Suprapubic skin (tissue), 4 donors: ENCODE results near the gene RALGPS2. TPM values are rescaled to one million over a fixed set of nuclear protein-coding genes. Genes with fewer than 3 reads are reported as not detected.

Experiments used
- DNase-seq, 2 donors: peaks; one replicate each; pipeline ENCODE4 v3.0.0-alpha.2; 2019; ENCODE audit warnings: low spot score in 2 of 2
- H3K27ac ChIP-seq: fragments of 200-600 bp; sonication (generic); one replicate; pipeline ENCODE4 v1.5.1; 2019
- H3K27me3 ChIP-seq: fragments of 200-600 bp; sonication (generic); one replicate; pipeline ENCODE4 v1.5.1; 2019
- H3K36me3 ChIP-seq: fragments of 200-600 bp; sonication (generic); one replicate; pipeline ENCODE4 v1.5.1; 2019
- H3K4me1 ChIP-seq: fragments of 200-600 bp; sonication (generic); one replicate; pipeline ENCODE4 v1.5.1; 2019
- H3K4me3 ChIP-seq: fragments of 200-600 bp; sonication (generic); one replicate; pipeline ENCODE4 v1.5.1; 2019; ENCODE audit warnings: mild to moderate bottlenecking
- H3K9me3 ChIP-seq: fragments of 200-600 bp; sonication (generic); one replicate; pipeline ENCODE4 v1.5.1; 2019
- EP300 ChIP-seq: sonication (generic); formaldehyde crosslinking; IDR thresholded peaks from one replicate; pipeline ENCODE4 v1.6.1; 2017; ENCODE audit warnings: antibody characterized with exemption
- POLR2A ChIP-seq, 2 donors: fragments of 450-650 bp; IDR thresholded peaks; one replicate each; pipeline ENCODE4 v1.6.1; 2017; ENCODE audit warnings: antibody characterized with exemption in 2 of 2, mild to moderate bottlenecking in 2 of 2, moderate library complexity in 2 of 2
- POLR2AphosphoS5 ChIP-seq, 3 donors: sonication (generic); formaldehyde crosslinking; IDR thresholded peaks; one replicate each; pipeline ENCODE4 v1.6.1; 2017; ENCODE audit warnings: antibody characterized with exemption in 3 of 3
- WGBS: methylation state at CpG from one replicate; pipeline ENCODE4 v1.1.5; 2018; 5-methylcytosine and 5-hydroxymethylcytosine counted together
- total RNA-seq, 4 donors: library from RNA; depleted of rRNA; stranded (reverse); fragments of >200 nt; gene quantifications; one replicate each; pipeline ENCODE4 v1.1.0, GENCODE V29; 2016
- TF ChIP-seq, protein P1 (sequence below), 2 donors: fragments of 200-600 bp in 1 of 2; fragments of 450-650 bp in 1 of 2; sonication (generic) in 1 of 2; IDR thresholded peaks; one replicate each; pipeline ENCODE4 v1.5.1; 2016 to 2019; ENCODE audit warnings: antibody characterized with exemption in 2 of 2, mild to moderate bottlenecking in 1 of 2, moderate library complexity in 1 of 2

Gene RALGPS2
- total RNA-seq, 4 donors from 2014 or later: 16.3 to 47.4 (median 27.8) TPM

DNA sequence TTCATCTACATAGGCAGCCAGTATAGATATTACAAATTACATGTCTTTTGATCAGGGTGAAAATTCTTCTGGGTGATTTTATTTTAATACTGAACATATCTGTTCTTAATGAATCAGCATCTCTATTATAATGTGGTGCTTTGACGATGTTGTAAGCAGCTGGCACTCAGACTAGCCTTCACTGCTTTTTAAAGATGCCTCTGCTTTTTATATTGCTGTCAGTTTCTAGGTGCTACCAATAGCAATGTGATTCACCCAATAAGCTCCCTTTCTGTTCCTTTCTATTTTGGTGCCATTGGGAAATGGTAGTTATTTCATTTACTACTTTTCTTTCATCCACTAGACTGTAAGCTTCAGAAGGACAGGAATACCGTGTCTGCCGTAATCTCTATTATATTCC is 156.9 kb downstream of the RALGPS2 start:
- Histone ChIP-seq H3K36me3 (peaks cover 3% of the 10 kb centered on the region), H3K4me1 (no peaks in the 10 kb centered on the region), H3K27ac (no peak overlapping the region), H3K27me3 (no peaks in the 10 kb centered on the region), H3K9me3 (no peaks in the 10 kb centered on the region), H3K4me3 (no peak overlapping the region)
- 89% methylated on average over 3 of the region's 3 CpGs for WGBS
- TF ChIP-seq, protein P1, sequence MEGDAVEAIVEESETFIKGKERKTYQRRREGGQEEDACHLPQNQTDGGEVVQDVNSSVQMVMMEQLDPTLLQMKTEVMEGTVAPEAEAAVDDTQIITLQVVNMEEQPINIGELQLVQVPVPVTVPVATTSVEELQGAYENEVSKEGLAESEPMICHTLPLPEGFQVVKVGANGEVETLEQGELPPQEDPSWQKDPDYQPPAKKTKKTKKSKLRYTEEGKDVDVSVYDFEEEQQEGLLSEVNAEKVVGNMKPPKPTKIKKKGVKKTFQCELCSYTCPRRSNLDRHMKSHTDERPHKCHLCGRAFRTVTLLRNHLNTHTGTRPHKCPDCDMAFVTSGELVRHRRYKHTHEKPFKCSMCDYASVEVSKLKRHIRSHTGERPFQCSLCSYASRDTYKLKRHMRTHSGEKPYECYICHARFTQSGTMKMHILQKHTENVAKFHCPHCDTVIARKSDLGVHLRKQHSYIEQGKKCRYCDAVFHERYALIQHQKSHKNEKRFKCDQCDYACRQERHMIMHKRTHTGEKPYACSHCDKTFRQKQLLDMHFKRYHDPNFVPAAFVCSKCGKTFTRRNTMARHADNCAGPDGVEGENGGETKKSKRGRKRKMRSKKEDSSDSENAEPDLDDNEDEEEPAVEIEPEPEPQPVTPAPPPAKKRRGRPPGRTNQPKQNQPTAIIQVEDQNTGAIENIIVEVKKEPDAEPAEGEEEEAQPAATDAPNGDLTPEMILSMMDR (IDR thresholded peaks at IDR 0.05): no peak
- TF ChIP-seq POLR2AphosphoS5 (IDR thresholded peaks at IDR 0.05): no peak
- TF ChIP-seq EP300: no peak
- TF ChIP-seq POLR2A (IDR thresholded peaks at IDR 0.05): no peak
- no peak for DNase-seq

DNA sequence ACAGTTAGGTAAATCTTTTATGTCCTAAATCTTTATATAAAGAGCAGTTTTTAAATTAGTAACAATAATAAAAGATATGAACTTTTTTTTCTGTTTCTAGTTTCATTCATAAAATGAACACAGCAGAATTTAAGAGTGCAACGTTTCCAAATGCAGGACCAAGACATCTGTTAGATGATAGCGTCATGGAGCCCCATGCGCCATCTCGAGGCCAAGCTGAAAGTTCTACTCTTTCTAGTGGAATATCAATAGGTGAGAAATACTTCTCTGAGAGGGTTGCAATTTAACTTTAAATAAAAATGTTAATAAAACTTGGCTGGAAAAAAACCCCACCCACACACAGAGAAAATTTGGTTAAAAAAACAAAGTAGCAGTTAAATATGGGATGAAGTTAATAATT is 160.8 kb downstream of the RALGPS2 start:
- WGBS: 87% methylated on average over 4 of the region's 4 CpGs
- no peak for DNase-seq
- Histone ChIP-seq H3K36me3 (peaks cover 3% of the 10 kb centered on the region), H3K4me3 (no peak overlapping the region), H3K4me1 (no peaks in the 10 kb centered on the region), H3K27ac (no peak overlapping the region), H3K27me3 (no peaks in the 10 kb centered on the region), H3K9me3 (no peaks in the 10 kb centered on the region)
- TF ChIP-seq POLR2AphosphoS5 (IDR thresholded peaks at IDR 0.05): no peak

DNA sequence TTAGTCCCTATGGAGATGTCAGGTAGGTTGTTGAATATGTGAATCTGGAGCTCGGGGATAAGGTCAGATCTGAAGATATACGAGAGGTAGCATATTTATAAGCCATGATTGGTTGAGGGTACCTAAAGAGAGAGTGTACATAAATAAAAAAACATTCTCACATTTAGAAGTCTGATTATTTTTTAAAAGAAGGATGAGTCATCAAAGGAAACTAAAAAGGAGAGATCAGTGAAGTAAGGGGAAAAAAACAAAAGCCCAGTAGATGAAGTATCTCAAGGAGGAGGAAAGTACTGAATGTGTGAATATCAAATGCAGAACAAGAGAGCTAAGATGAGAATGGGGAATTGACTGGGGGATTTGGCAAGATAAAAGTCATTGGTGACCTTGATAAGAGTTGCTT is 161.5 kb downstream of the RALGPS2 start:
- no peaks in the 10 kb centered on the region for H3K27me3 ChIP-seq
- 97% methylated on average over 2 of the region's 2 CpGs for WGBS
- H3K4me1 ChIP-seq: no peaks in the 10 kb centered on the region
- H3K27ac ChIP-seq: no peak overlapping the region
- H3K9me3 ChIP-seq: no peaks in the 10 kb centered on the region
- H3K36me3 ChIP-seq: peaks cover 3% of the 10 kb centered on the region
- DNase-seq: no peak
- no peak for TF ChIP-seq POLR2AphosphoS5 (IDR thresholded peaks at IDR 0.05)
- TF ChIP-seq, protein P1 (IDR thresholded peaks at IDR 0.05): no peak
- H3K4me3 ChIP-seq: no peak overlapping the region

DNA sequence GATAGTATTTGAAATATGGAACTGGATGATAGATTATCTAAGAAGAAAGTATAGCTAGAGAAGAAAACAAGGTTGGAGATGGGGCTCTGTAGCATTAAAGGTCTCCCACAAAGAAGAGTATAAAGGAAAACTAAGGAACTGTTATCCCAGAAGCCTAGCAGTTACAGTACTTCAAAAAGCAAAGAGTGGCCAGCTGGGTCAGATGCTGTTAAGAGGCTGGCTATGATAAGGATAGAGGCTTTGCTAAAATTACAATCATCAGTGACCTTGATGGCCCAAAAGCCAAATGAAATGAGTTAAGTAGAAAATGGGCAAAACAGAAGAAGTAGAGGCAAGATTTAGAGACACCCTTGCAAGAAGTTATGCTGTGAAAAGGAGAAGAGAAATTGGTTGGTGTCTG is 170.9 kb downstream of the RALGPS2 start:
- peaks cover 9% of the 10 kb centered on the region for H3K36me3 ChIP-seq
- H3K27ac ChIP-seq: no peak overlapping the region
- TF ChIP-seq EP300: no peak
- no peak for TF ChIP-seq POLR2A (IDR thresholded peaks at IDR 0.05)
- no peak for TF ChIP-seq POLR2AphosphoS5 (IDR thresholded peaks at IDR 0.05)
- TF ChIP-seq, protein P1 (IDR thresholded peaks at IDR 0.05): no peak
- H3K9me3 ChIP-seq: no peaks in the 10 kb centered on the region
- H3K4me3 ChIP-seq: no peak overlapping the region
- H3K4me1 ChIP-seq: no peaks in the 10 kb centered on the region
- H3K27me3 ChIP-seq: no peaks in the 10 kb centered on the region
- DNase-seq: no peak

DNA sequence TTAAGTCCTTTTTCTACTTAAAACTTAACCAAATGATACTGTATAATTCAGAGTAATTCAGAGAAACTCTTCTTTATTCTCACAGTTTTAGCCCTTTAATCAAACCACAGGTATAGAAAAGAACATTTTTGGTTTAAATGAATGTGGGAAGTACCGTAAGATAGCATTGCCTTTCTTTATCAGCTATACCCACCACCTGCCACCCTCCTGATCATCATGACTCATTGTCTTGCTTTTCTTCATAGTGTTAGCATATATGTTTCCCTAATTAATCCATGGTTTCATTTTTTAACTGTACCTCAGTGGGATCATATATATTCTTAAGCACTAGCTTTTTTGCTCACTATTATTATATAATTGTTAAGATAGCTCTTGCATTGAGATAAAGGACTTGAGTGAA is 173.4 kb downstream of the RALGPS2 start:
- Histone ChIP-seq H3K36me3 (peaks cover 9% of the 10 kb centered on the region), H3K4me3 (no peak overlapping the region), H3K9me3 (no peaks in the 10 kb centered on the region), H3K27me3 (no peaks in the 10 kb centered on the region), H3K4me1 (no peaks in the 10 kb centered on the region), H3K27ac (no peak overlapping the region)
- DNase-seq: no peak
- TF ChIP-seq EP300 (no peak), POLR2A (IDR thresholded peaks at IDR 0.05) (no peak), POLR2AphosphoS5 (IDR thresholded peaks at IDR 0.05) (no peak)
- WGBS: 94% methylated on average over 1 of the region's 1 CpG

DNA sequence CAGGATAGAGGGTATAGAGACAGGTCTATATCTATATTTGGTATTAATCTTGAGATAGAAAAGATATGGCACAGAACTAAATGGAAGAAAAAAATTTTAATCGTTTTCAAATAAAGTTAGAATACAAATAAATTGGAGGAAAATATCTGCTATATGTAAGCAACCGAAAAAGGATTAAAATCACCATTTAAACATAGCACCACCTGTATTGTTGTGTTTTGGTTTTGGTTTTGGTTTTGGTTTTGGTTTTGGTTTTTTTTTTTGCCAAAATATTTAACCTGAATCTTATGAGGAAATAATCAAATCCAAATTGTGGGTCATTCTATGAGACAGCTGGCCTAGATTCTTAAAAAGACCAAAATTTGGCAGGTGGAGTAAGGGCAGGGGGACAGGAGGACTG is 174.4 kb downstream of the RALGPS2 start:
- H3K4me3 ChIP-seq: no peak overlapping the region
- no peaks in the 10 kb centered on the region for H3K27me3 ChIP-seq
- no peak overlapping the region for H3K27ac ChIP-seq
- WGBS: 93% methylated on average over 2 of the region's 2 CpGs
- no peaks in the 10 kb centered on the region for H3K9me3 ChIP-seq
- TF ChIP-seq EP300: no peak
- TF ChIP-seq POLR2A (IDR thresholded peaks at IDR 0.05): no peak
- no peak for TF ChIP-seq POLR2AphosphoS5 (IDR thresholded peaks at IDR 0.05)
- TF ChIP-seq, protein P1 (IDR thresholded peaks at IDR 0.05): no peak
- H3K4me1 ChIP-seq: no peaks in the 10 kb centered on the region
- DNase-seq: no peak
- peaks cover 11% of the 10 kb centered on the region for H3K36me3 ChIP-seq
